Activated CD4-positive, CD25-positive, alpha-beta regulatory T cell (primary cell): ENCODE data around the gene DNM2.
A peak's percentile ranks its signal among the peaks of the same experiment; 100 is the strongest.
"Not testable (repeated sequence)": the region's sequence is repeated elsewhere in the genome, so short reads cannot be mapped to it uniquely, and the experiment has no call there.

Experiments used
- DNase-seq, 4 experiments: peaks; one replicate each; lab custom pipeline; 2025; lab: John Stamatoyannopoulos, UW

The DNM2 gene

DNA sequence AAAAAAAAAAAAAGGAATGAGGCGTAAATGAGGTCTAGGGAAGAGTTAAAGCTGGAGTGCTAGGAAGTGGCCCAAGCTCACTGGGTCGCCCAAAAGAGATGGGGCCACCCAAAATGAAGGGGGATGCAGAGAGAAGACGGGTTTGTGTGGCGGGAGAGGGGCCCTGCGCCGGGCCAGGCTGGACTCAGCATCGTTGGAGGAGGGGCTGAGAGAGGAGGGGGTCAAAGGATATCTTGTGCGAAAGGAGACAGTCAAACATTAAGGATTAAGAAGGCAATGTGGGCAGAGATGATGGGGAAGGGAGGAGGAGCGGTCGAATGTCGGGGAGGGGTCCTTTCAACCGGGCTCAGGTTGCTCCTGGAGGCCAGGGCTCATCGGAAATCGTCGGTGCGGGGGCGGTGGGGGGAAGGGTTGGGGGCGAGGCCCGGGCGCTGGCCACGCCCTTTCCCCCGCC, 152.6 kb downstream of the DNM2 start:
- DNase-seq, result no peak

DNA sequence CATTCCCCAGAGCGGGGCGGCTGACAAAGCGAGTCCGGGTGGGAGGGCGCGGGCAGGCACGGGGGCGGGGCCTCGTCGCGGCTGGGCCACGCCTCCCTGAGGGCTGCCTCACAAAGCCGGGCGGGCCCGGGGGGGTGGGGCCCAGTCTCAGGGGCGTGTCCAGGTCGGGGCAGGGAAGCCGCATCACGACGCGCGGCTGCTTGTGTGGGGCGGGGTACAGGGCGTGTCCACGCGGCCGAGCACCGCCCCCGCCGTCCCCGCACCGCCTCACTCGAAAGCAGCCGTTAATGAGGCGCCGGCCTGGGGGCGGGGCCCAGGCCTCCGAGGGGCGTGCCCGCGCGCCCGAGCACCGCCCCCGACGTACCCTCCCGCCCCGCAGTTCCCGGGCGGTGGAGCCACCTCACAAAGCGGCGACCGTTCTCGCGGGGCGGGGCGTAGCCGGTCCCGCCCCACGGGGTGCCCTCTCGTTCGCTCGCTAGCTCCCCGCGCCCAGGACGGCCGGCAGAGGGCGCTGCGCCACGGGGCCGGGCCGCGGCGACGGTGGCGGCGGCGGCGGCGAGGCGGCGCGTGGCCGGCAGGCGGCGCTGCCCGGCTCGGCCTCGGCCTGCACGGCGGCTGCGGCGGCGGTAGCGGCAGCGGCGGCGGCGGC, 153.2 kb downstream of the DNM2 start, which contains the start of gene CARM1:
CARM1 (plus strand) TSS at position 599 of the 649 bp plus-strand sequence. CDS start 150 bp downstream, outside the sequence.
- peak; percentile 99 to 100 (median 100) for DNase-seq

DNA sequence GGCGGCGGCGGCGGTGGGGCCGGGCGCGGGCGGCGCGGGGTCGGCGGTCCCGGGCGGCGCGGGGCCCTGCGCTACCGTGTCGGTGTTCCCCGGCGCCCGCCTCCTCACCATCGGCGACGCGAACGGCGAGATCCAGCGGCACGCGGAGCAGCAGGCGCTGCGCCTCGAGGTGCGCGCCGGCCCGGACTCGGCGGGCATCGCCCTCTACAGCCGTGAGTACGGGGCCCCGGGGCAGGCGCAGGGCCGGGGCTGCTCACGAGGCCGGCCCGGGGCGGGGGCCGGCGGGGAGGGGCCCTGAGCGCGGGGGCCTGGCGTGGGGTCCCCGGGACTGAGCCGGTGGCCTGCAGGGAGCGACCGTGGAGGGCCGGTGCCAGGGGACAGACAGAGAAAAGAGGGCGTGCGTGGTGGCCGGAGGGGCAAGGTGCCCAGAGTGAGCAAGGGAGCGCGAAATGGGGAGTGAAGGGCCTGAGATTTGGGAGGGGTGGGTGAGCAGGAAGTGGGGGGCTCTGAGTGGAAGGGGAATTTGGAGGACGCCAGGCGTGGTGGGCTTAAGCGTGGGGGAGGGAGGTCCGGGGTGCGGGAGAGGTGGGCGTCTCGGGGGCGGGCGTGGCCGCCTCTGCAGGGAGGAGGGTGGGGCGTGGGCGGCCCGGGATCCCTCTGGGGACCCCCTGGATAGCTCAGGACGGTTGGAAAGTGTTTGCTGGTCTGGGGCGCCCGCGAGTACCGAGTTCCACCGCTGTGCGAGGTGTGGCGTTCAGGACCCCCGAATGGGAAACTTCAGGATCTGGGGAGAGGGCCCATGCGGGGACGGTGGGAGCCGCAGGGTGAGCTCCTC, 154.0 kb downstream of the DNM2 start:
- DNase-seq, result peak in 1 of 4 experiments; percentile 43

DNA sequence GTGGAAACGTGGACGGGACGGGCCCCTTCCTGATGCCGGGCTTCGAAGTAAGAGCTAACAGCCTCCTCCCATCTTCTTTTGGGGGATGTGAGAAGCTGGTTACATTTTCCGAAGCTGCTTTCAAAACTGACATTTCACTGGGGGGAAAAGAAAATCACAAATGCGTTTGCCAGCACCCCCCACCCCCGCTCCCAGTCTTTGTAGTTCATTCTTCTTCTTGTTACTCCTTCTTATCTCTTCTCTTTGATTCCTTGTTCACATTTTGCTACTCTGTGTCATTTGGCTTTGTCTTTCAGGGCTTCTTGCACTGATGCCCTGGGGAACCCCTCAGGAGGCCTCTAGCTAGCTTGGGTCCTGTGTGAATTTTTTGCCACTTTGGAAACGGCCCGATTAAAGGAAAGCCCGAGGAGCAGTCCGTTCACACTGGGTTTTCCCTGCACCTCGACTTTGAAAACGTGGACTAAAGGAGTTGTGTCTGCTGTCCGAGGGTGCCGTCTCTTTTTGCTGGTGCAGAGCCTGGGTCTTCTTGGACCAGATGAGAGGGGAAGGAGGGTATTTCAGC, 154.7 kb downstream of the DNM2 start:
- no peak for DNase-seq

DNA sequence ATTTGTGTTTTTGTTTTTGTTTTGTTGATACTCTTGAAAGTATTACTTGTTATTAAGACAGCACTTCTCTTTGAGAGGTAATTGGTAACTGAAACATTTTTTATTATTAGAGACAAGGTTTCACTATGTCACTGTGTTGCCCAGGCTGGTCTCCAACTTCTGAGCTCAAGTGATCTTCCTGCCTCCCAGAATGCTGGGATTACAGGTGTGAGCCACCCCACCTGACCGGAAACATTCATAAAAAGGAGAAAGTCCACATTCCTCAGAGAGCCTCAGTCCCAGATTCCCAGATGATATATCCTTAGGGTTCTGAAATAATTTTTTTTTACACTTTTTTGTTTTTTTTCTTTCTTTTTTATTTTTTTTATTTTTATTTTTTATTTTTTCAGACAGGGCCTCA, 156.1 kb downstream of the DNM2 start:
- DNase-seq, result no peak

DNA sequence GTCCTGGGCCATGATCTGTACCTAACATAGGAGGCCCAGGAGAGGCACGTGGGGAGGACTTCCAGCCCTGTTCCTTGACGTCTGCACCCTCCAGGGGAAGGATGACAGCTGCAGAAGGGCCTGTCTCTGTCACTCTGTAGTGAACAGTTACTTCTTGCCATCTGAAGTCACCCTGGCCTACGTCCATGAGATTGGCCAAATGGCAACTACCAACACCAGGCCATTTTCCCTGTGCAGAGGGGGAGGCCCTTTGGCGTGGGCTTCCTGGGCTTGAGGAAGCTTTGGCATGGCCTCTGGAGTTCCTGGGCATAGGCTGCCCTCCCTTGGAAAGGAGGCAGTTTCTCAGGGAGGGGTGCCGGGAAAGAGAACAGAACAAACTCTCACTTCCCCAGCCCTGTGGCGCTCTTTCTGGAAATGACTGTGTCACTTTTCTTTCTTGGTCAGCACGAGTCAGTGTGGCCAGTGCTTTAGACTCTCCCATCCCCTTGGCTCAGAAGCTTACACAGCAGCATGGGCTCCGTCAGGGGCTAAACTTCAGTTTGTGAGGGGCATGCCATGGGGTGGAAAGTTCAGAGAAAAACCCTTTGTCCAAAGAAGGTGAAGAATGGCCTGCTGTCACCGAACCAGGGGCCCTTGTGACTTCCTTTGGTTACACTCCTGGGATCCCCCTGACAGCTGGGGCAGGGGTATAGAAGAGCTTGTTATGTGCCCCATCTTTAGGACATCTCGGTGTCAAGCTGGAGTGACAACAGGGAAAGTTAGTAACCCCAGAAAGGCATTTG, 158.8 kb downstream of the DNM2 start:
- DNase-seq, result no peak

DNA sequence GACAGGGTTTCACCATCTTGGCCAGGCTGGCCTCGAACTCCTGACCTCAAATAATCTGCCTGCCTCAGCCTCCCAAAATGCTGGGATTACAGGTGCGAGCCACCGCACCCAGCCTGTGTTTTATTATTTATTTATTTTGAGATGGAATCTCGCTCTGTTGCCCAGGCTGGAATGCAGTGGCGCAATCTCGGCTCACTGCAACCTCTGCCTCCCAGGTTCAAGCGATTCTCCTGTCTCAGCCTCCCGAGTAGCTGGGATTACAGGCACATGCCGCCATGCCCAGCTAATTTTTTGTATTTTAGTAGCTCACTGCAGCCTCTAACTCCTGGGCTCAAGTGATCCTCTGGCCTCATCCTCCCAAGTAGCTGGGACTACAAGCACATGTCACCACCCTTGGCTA, 159.7 kb downstream of the DNM2 start:
- not testable (repeated sequence) for DNase-seq

DNA sequence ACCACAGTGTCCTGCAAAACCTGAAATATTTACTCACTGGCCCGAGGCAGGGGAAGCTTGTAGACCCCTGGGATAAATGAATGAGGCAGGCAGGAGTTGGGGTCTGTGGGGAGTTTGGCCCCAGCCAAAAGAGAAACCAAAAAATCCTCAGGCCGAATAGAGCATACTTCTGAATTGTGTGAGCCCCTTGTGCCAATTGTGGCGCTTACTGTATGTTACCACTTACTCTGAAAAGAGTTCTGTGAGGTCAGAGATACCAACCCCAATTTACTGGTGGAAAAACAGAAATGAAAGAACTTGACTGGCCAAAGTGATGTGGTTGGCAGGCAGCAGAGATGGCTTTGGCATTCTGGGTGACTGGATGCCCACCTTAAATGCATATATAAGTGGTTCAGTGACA, 160.4 kb downstream of the DNM2 start:
- DNase-seq, result no peak
